H9 (cell line): ENCODE measurements around the gene TRAK1. TPM values are rescaled to one million over a fixed set of nuclear protein-coding genes. Genes with fewer than 3 reads are reported as not detected.

Experiments
- DNase-seq: peaks from one replicate; pipeline ENCODE4 v3.0.0-alpha.2; 2017
- H2AFZ ChIP-seq: one replicate; pipeline ENCODE4 v1.6.1; 2013; ENCODE audit warnings: mild to moderate bottlenecking, low read length, control low read depth, moderate library complexity
- H2AK5ac ChIP-seq: 2 replicates; pipeline ENCODE4 v1.6.1; 2013; ENCODE audit warnings: low read length, control low read depth, mixed read lengths; ENCODE audit not compliant: insufficient read length
- H2BK120ac ChIP-seq: one replicate; pipeline ENCODE4 v1.6.1; 2013; ENCODE audit warnings: low read depth, mild to moderate bottlenecking, low read length, control low read depth, inconsistent platforms; ENCODE audit not compliant: poor library complexity, severe bottlenecking
- H2BK12ac ChIP-seq: 2 replicates; pipeline ENCODE4 v1.6.1; 2013; ENCODE audit warnings: low read length, control low read depth, mixed read lengths, low read depth; ENCODE audit not compliant: insufficient read length
- H2BK15ac ChIP-seq: 2 replicates; pipeline ENCODE4 v1.6.1; 2013; ENCODE audit warnings: low read depth, low read length, control low read depth
- H2BK20ac ChIP-seq: one replicate; pipeline ENCODE4 v1.6.1; 2013; ENCODE audit warnings: low read depth, mild to moderate bottlenecking, low read length, control low read depth, inconsistent platforms; ENCODE audit not compliant: poor library complexity, severe bottlenecking
- H2BK5ac ChIP-seq: 2 replicates; pipeline ENCODE4 v1.6.1; 2013; ENCODE audit warnings: low read length, control low read depth, mixed read lengths; ENCODE audit not compliant: insufficient read length
- H3K14ac ChIP-seq: 2 replicates; pipeline ENCODE4 v1.6.1; 2013; ENCODE audit warnings: low read length, control low read depth; ENCODE audit not compliant: insufficient read depth
- H3K18ac ChIP-seq: 2 replicates; pipeline ENCODE4 v1.6.1; 2013; ENCODE audit warnings: low read depth, mild to moderate bottlenecking, mixed read lengths, low read length, control low read depth; ENCODE audit not compliant: insufficient read length
- H3K23ac ChIP-seq: 2 replicates; pipeline ENCODE4 v1.6.1; 2013; ENCODE audit warnings: low read length, control low read depth, mixed read lengths, low read depth; ENCODE audit not compliant: insufficient read length
- H3K23me2 ChIP-seq: 2 replicates; pipeline ENCODE4 v1.6.1; 2013; ENCODE audit warnings: low read depth, mild to moderate bottlenecking, mixed read lengths, low read length, control low read depth; ENCODE audit not compliant: insufficient read length, poor library complexity, severe bottlenecking
- H3K27ac ChIP-seq: 2 replicates; pipeline ENCODE4 v1.5.1; 2013; ENCODE audit warnings: low read length, control low read depth, mixed read lengths, low read depth; ENCODE audit not compliant: insufficient read length
- H3K27me3 ChIP-seq: 2 replicates; pipeline ENCODE4 v1.6.1; 2013; ENCODE audit warnings: low read length, control low read depth, inconsistent platforms; ENCODE audit not compliant: insufficient read depth
- H3K4ac ChIP-seq: 2 replicates; pipeline ENCODE4 v1.6.1; 2013; ENCODE audit warnings: low read depth, mild to moderate bottlenecking, control low read depth, inconsistent platforms, low read length, moderate library complexity
- H3K4me1 ChIP-seq: 2 replicates; pipeline ENCODE4 v1.6.1; 2013; ENCODE audit warnings: low read length, control low read depth, inconsistent platforms; ENCODE audit not compliant: insufficient read depth
- H3K4me2 ChIP-seq: 2 replicates; pipeline ENCODE4 v1.6.1; 2013; ENCODE audit warnings: low read length, control low read depth, mixed read lengths; ENCODE audit not compliant: insufficient read length, insufficient read depth
- H3K56ac ChIP-seq: 2 replicates; pipeline ENCODE4 v1.6.1; 2013; ENCODE audit warnings: low read depth, mild to moderate bottlenecking, mixed read lengths, low read length, control low read depth; ENCODE audit not compliant: insufficient read length
- H3K79me1 ChIP-seq: 2 replicates; pipeline ENCODE4 v1.6.1; 2013; ENCODE audit warnings: low read depth, mild to moderate bottlenecking, moderate library complexity, low read length, control low read depth, inconsistent platforms; ENCODE audit not compliant: insufficient read depth, poor library complexity, severe bottlenecking
- H3K79me2 ChIP-seq: 2 replicates; pipeline ENCODE4 v1.6.1; 2013; ENCODE audit warnings: low read length, control low read depth, inconsistent platforms; ENCODE audit not compliant: insufficient read depth
- H3K9ac ChIP-seq: 2 replicates; pipeline ENCODE4 v1.6.1; 2013; ENCODE audit warnings: low read length, control low read depth, mixed read lengths; ENCODE audit not compliant: insufficient read length; ENCODE audit errors: extremely low read depth
- H3K9me3 ChIP-seq: one replicate; pipeline ENCODE4 v1.6.1; 2013; ENCODE audit warnings: low read depth, low read length, inconsistent platforms; ENCODE audit not compliant: control insufficient read depth
- H3T11ph ChIP-seq: one replicate; pipeline ENCODE4 v1.6.1; 2013; ENCODE audit warnings: mild to moderate bottlenecking, low read length, control low read depth, inconsistent platforms
- H4K20me1 ChIP-seq: one replicate; pipeline ENCODE4 v1.6.1; 2013; ENCODE audit not compliant: control insufficient read depth, insufficient read length, insufficient read depth
- H4K5ac ChIP-seq: 2 replicates; pipeline ENCODE4 v1.6.1; 2013; ENCODE audit warnings: low read depth, mild to moderate bottlenecking, mixed read lengths, low read length, control low read depth; ENCODE audit not compliant: insufficient read length
- H4K8ac ChIP-seq: replicated peaks from 2 replicates; pipeline ENCODE4 v1.6.1; 2013; ENCODE audit warnings: low read length, control low read depth, mixed read lengths, low read depth; ENCODE audit not compliant: insufficient read length
- H4K91ac ChIP-seq: 2 replicates; pipeline ENCODE4 v1.6.1; 2013; ENCODE audit warnings: low read depth, mild to moderate bottlenecking, moderate library complexity, mixed read lengths, low read length, control low read depth; ENCODE audit not compliant: insufficient read length
- H3K27ac Mint-ChIP-seq, 3 experiments: 2 replicates in 2 of 3; 3 replicates in 1 of 3; pipeline ENCODE4 v1.8.0; 2020 to 2021; ENCODE audit warnings: mixed read lengths in 3 of 3, mild to moderate bottlenecking in 1 of 3, moderate library complexity in 1 of 3
- H3K27me3 Mint-ChIP-seq: 2 replicates; pipeline ENCODE4 v1.8.0; 2021; ENCODE audit warnings: low read depth, mild to moderate bottlenecking, moderate library complexity, mixed read lengths
- H3K36me3 Mint-ChIP-seq, 3 experiments: 2 replicates in 2 of 3; 3 replicates in 1 of 3; pipeline ENCODE4 v1.8.0; 2020 to 2021; ENCODE audit warnings: low read depth in 3 of 3, mixed read lengths in 3 of 3; ENCODE audit not compliant: insufficient read depth in 1 of 3
- H3K4me1 Mint-ChIP-seq, 2 experiments: 2 replicates each; pipeline ENCODE4 v1.8.0; 2020; ENCODE audit warnings: mixed read lengths in 2 of 2
- H3K4me3 Mint-ChIP-seq, 2 experiments: 2 replicates in 1 of 2; 3 replicates in 1 of 2; pipeline ENCODE4 v1.8.0; 2020 to 2021; ENCODE audit warnings: mild to moderate bottlenecking in 2 of 2, mixed read lengths in 2 of 2, moderate library complexity in 1 of 2
- H3K9me3 Mint-ChIP-seq, 2 experiments: 2 replicates in 1 of 2; 3 replicates in 1 of 2; pipeline ENCODE4 v1.8.0; 2020; ENCODE audit warnings: mild to moderate bottlenecking in 2 of 2, mixed read lengths in 2 of 2, moderate library complexity in 1 of 2
- WGBS: extraction: QIAGEN DNeasy Blood & Tissue Kit; methylation state at CpG from one replicate; pipeline ENCODE4 v1.1.7; 2013; ENCODE audit warnings: missing lambda C conversion rate, low lambda C conversion rate, mixed read lengths; ENCODE audit not compliant: insufficient read length; ENCODE audit errors: extremely low coverage; 5-methylcytosine and 5-hydroxymethylcytosine counted together
- total RNA-seq: library from RNA; stranded (reverse); gene quantifications from 2 replicates; pipeline ENCODE4 v1.2.1, GENCODE V29; 2021
- TF ChIP-seq, protein P1 (sequence below): fragments of 200-600 bp; sonication (generic); conservative IDR thresholded peaks from 3 replicates; pipeline ENCODE4 v1.8.0; 2021; ENCODE audit warnings: antibody characterized with exemption, mild to moderate bottlenecking

The TRAK1 gene
- total RNA-seq, 1 experiment from 2014 or later, result 34.2 TPM

DNA sequence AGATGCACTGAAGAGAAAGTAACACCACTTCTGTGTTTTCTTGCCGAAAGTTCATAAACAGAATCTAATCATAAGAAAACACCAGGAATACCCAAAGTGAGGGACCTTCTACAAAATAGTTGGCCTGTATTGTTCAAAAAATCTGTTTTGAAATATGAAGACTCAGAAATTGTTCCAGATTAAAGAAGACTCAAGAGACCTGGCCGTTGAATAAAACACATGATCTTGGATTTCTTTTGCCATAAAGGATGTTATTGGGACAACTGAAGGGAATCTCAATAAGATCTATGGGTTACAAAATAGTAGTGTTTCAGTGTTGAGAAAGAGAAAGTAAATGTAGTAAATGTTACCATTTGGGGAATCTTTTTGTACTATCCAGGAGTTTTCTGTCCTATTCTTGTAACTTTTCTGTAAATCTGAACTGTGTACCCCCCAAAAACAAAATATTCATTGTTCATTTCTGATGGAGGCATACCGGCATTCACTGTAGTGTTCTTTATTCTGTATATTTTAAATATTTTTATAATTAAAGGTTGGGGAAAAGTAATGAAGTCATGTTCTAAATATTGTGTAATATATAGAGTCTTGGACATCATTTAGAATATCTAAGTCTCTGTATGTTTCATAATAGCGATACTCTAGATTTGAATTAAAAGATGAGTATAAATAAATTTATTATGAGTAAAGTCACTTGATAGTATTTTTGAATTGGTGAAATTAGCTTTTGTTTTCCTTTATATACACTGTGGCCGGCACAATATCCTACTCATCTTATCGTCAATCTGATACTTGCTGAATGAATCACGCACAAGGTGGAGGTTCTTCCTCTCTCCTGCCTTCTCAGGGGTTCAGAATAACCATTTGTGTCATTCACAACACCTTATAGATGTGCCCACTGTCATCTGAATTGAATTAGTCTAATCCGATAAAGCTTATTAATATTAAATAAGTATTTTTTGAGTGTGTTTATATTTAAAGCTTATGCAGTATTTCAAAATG is 66.7 kb downstream of the TRAK1 start:
- H3K79me1 ChIP-seq, result peaks cover 3% of the 10 kb centered on the region
- H4K91ac ChIP-seq, result no peak overlapping the region
- DNase-seq, result no peak
- no peak overlapping the region for H2BK120ac ChIP-seq
- H3K4ac ChIP-seq, result no peak overlapping the region
- no peak overlapping the region for H3K27ac ChIP-seq
- H3K14ac ChIP-seq, result no peak overlapping the region
- no peak overlapping the region for H2AFZ ChIP-seq
- H3K4me2 ChIP-seq, result no peak overlapping the region
- H3K36me3 Mint-ChIP-seq, result no peaks in the 10 kb centered on the region
- H3K9me3 Mint-ChIP-seq, result no peaks in the 10 kb centered on the region
- no CpG with 5 or more reads among the region's 8 CpGs for WGBS
- H2BK12ac ChIP-seq, result no peak overlapping the region
- H3K4me1 ChIP-seq, result 0 out of 2 replicates have a peak, but pooled peaks cover 4% of the 10 kb centered on the region
- H2BK5ac ChIP-seq, result no peak overlapping the region
- H3K4me3 Mint-ChIP-seq, result no peak overlapping the region
- H2AK5ac ChIP-seq, result no peak overlapping the region
- no peaks in the 10 kb centered on the region for H3K27me3 Mint-ChIP-seq
- H3K79me2 ChIP-seq, result no peaks in the 10 kb centered on the region; the same call in 1 of the 2 replicates
- H3K18ac ChIP-seq, result no peak overlapping the region
- no peak overlapping the region for H2BK20ac ChIP-seq
- no peaks in the 10 kb centered on the region for H3K9me3 ChIP-seq
- no peak overlapping the region for H4K8ac ChIP-seq
- TF ChIP-seq, protein P1, sequence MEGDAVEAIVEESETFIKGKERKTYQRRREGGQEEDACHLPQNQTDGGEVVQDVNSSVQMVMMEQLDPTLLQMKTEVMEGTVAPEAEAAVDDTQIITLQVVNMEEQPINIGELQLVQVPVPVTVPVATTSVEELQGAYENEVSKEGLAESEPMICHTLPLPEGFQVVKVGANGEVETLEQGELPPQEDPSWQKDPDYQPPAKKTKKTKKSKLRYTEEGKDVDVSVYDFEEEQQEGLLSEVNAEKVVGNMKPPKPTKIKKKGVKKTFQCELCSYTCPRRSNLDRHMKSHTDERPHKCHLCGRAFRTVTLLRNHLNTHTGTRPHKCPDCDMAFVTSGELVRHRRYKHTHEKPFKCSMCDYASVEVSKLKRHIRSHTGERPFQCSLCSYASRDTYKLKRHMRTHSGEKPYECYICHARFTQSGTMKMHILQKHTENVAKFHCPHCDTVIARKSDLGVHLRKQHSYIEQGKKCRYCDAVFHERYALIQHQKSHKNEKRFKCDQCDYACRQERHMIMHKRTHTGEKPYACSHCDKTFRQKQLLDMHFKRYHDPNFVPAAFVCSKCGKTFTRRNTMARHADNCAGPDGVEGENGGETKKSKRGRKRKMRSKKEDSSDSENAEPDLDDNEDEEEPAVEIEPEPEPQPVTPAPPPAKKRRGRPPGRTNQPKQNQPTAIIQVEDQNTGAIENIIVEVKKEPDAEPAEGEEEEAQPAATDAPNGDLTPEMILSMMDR, result no peak
- H3K27me3 ChIP-seq, result no peaks in the 10 kb centered on the region
- H3K23me2 ChIP-seq, result peaks cover 10% of the 10 kb centered on the region
- peaks cover 28 to 29% of the 10 kb centered on the region in 2 experiments for H3K4me1 Mint-ChIP-seq
- no peak overlapping the region for H4K5ac ChIP-seq
- no peak overlapping the region for H3K9ac ChIP-seq
- no peak overlapping the region for H3K56ac ChIP-seq
- no peaks in the 10 kb centered on the region for H4K20me1 ChIP-seq
- no peak overlapping the region for H3K23ac ChIP-seq
- no peak overlapping the region for H2BK15ac ChIP-seq
- no peak overlapping the region for H3T11ph ChIP-seq
- H3K27ac Mint-ChIP-seq, result no peak overlapping the region
